Spleen (tissue), 7 donors: ENCODE results near the gene USP10.
A peak's percentile ranks its signal among the peaks of the same experiment; 100 is the strongest.

Source experiments
- POLR2A ChIP-seq, 3 donors: fragments of 450-650 bp; IDR thresholded peaks; one replicate each; pipeline ENCODE4 v1.5.1; 2017; ENCODE audit warnings: antibody characterized with exemption in 3 of 3, mild to moderate bottlenecking in 1 of 3
- POLR2AphosphoS5 ChIP-seq, 3 donors: sonication (generic); formaldehyde crosslinking; IDR thresholded peaks; one replicate each; pipeline ENCODE4 v1.5.1; 2017; ENCODE audit warnings: antibody characterized with exemption in 3 of 3
- TF ChIP-seq, protein P1 (sequence below), 11 experiments: fragments of 200-600 bp in 7 of 11; fragments of 450-650 bp in 4 of 11; sonication (generic) in 4 of 11; IDR thresholded peaks in 8 of 11; conservative IDR thresholded peaks in 3 of 11; 1 replicate in 7 of 11; 2 replicates in 4 of 11; pipeline versions ENCODE4 v1.4.0 to v1.8.0; 2016 to 2021; ENCODE audit warnings: antibody characterized with exemption in 11 of 11, inconsistent platforms in 4 of 11, mild to moderate bottlenecking in 1 of 11
- donor health status: DM: no; HTN: no; CAD: no; lungs with moderate emphysema.
- donor health status: DM: no; HTN: no; CAD: no.
- donor health status: DM: no; HTN: no; CAD: no.

DNA sequence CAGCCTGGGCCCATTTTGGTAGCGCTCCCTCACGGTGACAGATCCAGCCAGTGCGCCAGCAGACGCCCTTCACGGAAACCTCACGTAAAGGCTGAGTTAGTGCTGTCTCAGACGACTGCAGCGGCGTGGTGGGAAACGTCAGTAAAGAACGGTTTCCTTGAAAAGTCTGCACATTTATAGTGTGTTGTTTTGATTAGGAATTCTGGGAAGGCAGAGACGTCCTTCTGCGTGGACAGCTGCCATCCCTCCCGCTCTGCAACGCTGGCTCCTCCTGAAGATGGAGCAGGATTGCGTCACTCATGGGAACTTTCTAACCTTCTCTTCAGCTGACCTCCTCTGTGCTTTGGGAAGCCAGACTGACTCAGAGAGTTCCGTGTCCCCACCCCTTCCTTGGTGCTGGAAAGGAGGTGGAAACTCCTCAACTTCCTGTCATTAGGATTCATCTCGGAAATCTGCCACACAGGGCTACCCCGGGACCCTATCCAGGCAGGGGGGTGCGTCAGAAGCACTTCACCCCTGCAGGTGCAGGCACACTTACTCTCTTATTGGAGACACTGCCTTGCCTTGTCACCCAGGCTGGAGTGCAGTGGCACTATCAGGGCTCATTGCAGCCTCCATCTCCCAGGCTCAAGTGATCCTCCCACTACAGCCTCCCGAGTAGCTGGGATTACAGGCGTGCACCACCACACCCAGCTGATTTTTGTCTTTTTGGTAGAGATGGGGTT lies 95.7 kb downstream of the USP10 start:
- TF ChIP-seq, protein P1, sequence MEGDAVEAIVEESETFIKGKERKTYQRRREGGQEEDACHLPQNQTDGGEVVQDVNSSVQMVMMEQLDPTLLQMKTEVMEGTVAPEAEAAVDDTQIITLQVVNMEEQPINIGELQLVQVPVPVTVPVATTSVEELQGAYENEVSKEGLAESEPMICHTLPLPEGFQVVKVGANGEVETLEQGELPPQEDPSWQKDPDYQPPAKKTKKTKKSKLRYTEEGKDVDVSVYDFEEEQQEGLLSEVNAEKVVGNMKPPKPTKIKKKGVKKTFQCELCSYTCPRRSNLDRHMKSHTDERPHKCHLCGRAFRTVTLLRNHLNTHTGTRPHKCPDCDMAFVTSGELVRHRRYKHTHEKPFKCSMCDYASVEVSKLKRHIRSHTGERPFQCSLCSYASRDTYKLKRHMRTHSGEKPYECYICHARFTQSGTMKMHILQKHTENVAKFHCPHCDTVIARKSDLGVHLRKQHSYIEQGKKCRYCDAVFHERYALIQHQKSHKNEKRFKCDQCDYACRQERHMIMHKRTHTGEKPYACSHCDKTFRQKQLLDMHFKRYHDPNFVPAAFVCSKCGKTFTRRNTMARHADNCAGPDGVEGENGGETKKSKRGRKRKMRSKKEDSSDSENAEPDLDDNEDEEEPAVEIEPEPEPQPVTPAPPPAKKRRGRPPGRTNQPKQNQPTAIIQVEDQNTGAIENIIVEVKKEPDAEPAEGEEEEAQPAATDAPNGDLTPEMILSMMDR (IDR thresholded peaks at IDR 0.05 in 8 of 11, conservative IDR thresholded peaks at IDR 0.05 in 3 of 11) = no peak
- TF ChIP-seq POLR2AphosphoS5 (IDR thresholded peaks at IDR 0.05) (peak; percentile 11 to 83 (median 66)), POLR2A (IDR thresholded peaks at IDR 0.05) (no peak)
